ENCODE results near the gene NRXN3.

DNA sequence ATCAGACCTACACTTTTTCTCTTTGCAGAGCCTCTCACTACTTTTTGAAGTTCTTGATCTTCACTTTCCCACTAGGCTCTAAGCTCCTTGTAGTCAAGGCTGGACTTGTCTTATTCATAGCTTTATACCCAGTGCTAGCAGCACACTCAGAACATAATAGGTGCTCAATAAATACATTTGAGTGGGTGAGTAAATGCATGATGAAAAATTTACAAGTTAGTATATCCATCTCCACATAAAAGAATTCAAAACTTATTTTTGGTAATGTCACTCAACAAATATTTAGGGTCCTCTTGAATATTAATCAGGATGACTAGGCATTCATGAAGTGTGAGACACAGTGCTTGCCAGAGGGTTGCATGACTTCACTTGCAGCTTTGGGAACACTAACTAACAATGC, 52.6 kb downstream of the NRXN3 start:
- TF ChIP-seq POLR2A (IDR thresholded peaks at IDR 0.05): no peak
- TF ChIP-seq, protein P1, sequence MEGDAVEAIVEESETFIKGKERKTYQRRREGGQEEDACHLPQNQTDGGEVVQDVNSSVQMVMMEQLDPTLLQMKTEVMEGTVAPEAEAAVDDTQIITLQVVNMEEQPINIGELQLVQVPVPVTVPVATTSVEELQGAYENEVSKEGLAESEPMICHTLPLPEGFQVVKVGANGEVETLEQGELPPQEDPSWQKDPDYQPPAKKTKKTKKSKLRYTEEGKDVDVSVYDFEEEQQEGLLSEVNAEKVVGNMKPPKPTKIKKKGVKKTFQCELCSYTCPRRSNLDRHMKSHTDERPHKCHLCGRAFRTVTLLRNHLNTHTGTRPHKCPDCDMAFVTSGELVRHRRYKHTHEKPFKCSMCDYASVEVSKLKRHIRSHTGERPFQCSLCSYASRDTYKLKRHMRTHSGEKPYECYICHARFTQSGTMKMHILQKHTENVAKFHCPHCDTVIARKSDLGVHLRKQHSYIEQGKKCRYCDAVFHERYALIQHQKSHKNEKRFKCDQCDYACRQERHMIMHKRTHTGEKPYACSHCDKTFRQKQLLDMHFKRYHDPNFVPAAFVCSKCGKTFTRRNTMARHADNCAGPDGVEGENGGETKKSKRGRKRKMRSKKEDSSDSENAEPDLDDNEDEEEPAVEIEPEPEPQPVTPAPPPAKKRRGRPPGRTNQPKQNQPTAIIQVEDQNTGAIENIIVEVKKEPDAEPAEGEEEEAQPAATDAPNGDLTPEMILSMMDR (IDR thresholded peaks at IDR 0.05): no peak
